GM19025 (cell line): ENCODE data around the gene CYP2R1.
"Not testable (repeated sequence)": the region's sequence is repeated elsewhere in the genome, so short reads cannot be mapped to it uniquely, and the experiment has no call there.

Experiments
- ATAC-seq: cut with Tn5 transposase; IDR thresholded peaks from one replicate; pipeline ENCODE4 v1.9.1; 2021; ENCODE audit warnings: mild to moderate bottlenecking, low read depth, moderate library complexity; ENCODE audit not compliant: unreplicated experiment

CYP2R1 gene

DNA sequence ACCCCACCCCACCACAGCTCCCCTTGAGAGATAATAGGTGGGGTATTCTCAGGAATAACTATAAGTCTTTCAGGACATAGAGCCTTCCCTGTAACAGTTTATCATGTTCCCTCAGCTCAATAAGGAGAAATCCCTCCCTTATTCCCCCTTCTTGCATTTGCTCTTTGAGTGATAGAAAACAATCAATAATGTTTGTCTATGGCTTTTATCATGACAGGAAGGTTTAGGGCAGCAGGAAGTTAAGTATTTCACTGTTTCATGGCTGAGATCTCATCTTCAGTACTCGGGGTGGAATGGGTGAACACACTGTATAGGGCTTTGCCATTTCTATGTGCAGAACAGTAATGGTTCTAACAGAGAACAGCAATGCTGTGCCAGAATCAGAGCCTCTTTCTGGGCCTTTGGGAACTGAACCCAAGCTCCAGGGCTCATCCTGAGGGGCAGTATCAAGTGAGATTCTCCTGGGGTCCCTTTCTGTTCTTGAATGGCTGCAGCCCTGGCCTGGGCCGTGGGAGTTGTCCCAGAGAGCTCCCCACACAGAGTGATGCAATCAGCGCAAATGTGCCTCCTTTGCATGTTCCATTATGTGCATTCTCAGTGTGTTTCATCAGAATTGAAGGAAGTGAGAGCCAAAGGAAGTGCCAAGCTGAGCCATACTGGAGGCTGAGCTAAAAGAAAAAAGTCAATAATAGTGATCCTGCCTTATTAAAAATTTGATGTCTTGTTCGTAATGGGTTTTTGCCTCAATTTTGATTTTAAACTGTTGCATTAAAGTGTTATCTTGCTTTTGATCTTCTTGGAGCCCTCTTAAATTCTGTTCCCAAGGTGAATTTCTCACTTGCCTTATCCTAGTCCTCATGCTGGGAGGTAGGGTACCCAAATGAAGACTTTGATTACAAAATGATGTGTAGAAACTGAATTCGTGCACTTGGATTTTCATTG, 2.9 kb upstream of the CYP2R1 start:
- ATAC-seq = no peak

DNA sequence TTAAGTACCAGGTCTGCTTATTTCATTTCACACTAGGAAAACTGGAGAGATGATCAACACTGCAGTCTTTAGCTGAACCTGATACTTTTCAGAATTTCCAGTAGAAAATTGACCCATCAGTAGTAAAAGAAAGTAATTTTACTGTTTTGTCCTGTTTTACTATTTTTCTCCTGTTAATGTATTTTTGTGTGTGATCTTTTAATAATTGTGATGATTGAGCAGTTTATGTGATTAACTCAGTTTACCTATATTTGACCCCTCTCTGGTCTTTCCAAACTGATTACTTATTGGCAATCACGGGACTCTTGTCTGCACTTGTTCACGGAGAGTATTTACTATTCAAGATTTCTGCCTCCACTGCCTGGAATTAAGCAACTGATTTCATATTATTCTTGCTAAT, 546 bp upstream of the CYP2R1 start:
- no peak for ATAC-seq

DNA sequence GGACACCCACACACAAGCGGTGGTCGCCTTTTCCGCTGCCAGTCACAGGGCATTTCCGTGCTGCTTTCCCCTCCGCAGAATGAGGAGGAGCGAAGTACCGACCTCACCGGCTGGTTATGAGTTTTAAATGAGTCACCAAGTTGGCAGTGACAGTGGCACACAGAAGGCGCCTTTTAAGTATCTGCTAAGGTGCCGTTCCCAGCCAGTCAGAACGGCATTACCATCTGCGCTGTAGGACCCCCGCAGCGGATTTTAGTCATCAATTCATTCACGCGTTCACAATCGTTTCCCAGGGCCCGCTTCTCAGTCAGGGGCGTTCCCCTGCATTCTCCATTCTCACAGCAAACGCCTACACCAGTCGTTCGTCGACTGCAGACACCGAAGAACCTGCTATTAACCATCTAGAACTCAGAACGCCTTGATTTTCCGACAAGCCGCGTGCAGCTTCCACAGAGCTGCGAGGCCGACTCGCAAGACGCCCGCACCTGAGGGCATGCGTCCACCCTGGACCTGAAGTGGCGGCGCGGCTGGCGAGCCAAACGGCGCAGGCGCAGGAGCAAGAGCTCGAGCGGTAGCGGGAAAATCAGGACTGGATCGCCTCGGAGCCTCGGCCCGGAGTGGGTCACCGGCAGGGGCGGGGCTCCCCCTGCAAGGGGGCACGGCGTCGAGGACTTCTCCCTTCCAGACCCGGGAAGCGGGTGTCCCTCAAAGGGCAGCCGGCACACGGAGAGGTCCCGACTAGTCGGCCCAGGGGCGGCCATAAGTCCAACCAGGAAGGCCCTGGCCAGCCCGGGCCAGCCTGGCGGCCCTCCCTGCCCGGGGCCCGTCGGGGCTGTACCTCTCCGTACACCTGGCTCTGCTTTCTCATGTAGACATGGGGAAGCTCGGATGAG, 642 bp downstream of the CYP2R1 start:
- peak; percentile 40 for ATAC-seq

DNA sequence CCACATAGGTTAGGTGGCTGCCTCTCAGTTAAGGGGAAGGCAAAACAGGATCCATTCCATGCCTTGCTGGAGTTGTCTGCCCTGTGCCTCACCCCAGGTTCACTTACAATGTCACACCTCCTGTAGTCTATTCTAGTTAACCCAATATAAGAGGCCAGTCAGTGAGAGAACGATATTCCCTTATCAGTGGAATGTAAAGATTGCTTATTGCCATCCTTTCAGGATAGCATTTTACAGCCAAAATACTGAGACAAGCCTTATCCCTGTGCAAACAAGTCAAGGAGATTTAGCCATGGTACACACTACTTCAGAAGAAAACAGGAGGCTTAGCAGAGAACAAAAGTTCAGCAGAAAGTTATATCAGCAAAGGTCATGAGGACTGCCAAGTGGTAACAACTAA, 5.5 kb downstream of the CYP2R1 start:
- no peak for ATAC-seq

DNA sequence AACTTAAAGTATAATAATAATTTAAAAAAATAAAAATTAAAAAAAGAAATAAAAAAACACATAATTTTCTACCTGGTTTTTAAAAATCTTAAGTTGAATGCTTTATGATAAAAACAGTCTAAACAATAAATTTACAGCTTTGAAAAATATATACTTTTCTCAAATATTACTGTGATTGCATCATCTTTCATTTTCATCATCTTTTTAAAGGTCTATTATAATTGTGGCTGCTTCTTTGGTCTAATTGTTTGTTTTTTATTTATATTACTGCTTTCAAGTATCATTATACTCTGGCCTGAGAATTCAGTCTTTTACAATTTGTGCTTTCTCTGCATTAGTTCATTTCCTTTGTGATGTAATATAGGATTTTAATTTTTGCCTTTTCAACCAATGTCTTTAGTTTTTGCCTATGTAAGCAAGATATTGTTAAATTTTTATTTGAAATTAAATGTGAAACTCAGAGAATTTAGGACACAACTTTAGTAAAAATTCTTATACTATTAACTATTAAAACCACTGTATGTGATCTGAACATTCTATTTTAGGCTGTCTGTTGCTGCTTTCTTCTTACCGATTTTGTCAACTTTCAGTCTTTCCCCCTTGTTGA, 7.3 kb downstream of the CYP2R1 start:
- ATAC-seq = no peak

DNA sequence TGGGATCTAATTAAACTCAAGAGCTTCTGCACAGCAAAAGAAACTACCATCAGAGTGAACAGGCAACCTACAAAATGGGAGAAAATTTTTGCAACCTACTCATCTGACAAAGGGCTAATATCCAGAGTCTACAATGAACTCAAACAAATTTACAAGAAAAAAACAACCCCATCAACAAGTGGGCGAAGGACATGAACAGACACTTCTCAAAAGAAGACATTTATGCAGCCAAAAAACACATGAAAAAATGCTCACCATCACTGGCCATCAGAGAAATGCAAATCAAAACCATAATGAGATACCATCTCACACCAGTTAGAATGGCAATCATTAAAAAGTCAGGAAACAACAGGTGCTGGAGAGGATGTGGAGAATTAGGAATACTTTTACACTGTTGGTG, 8.3 kb downstream of the CYP2R1 start:
- not testable (repeated sequence) for ATAC-seq

DNA sequence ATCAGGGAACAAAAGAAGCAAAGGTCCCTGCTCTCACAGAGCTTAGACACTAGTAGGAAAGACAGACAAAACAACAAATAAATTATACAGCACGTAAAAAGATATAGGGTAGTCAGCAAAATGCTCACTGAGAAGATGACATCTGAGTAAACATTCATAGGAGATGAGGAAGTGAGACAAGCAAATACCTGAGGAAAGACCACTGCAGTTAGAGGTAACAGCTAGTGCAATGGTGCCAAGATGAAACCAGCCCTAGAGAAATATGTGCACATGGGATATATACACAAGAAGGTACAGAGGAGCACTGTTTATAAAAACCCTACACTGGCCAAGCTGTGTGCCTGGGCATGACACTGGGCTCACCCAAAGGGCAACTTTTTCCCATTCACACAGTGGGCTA, 9.8 kb downstream of the CYP2R1 start:
- no peak for ATAC-seq

DNA sequence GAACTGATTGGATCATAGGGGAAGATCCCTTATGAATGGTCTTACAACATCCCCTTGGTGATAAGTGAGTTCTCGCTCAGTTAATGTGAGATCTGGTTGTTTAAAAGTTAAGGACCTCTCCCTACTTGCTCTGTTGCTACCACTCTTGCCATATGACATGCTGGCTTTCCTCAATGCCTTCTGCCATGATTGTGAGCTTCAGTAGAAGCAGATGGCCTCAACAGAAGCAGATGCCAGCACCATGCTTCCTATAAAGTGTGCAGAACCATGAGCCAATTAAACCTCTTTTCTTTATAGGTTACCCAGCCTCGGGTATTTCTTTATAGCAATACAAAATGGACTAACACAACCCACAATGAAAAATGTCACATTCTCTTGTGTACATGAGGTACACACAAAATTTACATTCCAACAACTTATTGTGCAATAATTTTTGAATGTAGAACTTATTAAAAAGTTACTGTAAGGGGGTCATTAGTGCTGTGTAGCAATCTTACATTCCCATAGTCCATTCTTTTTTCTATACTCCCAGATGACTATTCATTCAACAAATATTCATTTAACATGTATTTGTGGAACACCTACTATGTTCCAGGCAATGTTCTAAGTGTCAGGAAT, 10.3 kb downstream of the CYP2R1 start:
- no peak for ATAC-seq

DNA sequence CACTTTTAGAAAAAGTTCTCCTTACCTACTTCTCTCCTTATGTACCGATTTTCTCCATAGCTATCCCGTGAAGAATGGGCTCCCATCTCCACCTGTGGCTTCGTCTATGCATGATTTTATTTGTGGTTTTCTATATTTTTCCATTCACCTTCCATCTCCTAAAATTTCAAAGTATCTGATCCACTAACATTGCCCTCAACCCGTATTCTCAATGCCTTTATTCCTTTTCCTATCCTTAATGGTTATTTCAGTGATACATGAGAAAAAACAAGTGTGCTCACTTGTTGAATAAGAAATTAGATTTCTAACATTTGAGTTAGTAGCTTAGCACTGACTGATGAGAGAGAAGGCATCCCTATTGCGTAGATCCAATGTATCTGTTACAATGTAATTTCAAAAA, 16.9 kb downstream of the CYP2R1 start:
- ATAC-seq = no peak

DNA sequence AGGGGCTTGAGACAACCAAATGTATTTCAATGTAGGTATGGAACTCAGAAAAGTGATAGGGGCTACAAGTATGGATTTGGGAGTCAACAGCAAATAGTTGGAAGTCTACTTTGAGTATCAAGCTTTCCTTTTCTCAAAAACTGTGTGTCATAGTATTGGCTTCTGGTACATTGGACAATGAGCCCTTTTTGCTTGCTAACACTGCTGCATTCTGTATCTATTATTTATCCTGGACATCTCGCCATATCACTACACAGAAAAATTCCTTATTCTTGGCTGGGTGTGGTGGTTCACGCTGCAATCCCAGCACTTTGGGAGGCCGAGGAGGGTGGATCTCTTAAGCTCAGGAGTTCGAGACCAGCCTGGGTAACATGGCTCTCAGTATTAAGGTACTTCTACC, 18.4 kb downstream of the CYP2R1 start:
- no peak for ATAC-seq

DNA sequence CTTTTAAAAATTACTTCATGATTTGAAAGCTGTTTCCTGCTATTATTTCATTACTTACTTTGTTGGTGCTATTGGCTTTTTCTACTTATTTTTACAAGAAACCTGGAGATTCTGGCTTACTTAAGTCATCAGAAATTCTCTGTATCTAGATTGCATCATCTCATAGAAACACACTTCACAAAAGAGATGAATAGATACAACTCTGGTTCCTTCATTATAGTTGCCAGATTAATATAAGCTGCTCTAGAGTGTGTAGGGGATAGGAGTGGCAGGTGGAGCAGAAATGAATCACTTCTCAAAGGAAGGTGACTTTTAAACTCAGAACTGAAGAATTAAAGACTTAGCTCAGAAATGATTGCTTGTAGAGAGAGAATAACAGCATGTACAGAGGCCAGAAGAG, 20.0 kb downstream of the CYP2R1 start:
- ATAC-seq = no peak

DNA sequence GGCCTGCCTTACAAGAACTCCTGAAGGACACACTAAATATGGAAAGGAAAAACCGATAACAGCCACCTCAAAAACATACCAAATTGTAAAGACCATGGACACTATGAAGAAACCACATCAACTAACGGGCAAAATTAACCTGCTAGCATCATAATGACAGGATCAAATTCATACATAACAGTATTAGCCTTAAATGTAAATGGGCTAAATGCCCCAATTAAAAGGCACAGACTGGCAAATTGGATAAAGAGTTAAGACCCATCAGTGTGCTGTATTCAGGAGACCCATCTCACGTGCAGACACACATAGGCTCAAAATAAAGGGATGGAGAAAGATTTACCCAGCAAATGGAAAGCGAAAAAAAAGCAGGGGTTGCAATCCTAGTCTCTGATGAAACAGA, 28.3 kb downstream of the CYP2R1 start:
- ATAC-seq = not testable (repeated sequence)

DNA sequence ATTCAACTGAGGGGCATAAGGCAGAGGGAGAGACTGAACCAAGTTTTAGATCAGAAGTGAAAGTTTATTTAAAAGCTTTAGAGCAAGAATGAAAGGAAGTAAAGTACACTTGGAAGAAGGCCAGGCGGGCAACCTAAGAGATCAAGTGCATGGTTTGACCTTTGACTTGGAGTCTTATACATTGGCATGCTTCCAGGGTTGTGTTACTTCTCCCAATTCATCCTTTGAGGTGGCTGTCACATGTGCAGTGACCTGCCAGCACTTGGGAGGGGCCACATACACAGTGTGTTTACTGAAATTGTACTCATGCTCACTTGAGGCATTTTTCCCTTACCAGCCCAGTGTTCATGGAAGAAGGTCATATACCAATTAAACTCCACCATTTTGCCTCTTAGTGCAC, 30.4 kb downstream of the CYP2R1 start:
- ATAC-seq = no peak

DNA sequence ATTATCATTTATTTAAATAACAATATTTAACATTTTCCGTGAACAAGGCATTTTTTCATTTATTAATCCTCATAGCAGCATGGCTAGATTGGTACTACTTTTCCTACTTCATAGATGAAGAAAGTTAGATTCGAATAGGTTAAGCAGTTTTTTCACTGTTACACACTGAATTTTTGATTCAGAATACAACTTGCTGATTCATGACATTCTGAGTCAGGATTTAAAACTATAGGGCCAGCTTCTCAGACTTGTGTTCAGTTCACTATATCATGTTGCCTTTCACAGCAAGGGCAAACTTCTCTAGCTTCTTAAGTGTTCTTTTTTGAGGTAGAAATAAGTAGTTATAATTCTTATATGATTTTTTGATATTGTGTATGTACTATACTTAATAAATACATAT, 31.5 kb downstream of the CYP2R1 start:
- ATAC-seq = no peak

DNA sequence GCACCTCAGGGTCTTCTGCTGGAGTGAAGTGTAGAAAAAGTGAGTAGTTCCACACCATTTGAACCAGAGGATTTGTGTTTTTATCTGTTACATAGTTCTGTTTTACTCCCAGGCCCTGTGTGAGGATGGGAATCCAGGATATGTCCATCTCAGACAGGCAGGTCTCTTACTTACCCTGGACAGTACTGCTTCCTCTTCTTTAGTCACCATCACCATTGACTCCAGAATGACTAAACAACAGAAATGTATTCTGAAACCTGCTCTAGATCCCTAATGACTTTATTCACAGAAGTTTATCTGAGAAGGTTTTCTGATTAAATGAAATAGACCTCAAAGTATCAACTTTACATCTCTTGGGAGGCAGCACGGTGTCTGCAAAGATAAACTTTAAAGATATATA, 33.6 kb downstream of the CYP2R1 start:
- no peak for ATAC-seq

DNA sequence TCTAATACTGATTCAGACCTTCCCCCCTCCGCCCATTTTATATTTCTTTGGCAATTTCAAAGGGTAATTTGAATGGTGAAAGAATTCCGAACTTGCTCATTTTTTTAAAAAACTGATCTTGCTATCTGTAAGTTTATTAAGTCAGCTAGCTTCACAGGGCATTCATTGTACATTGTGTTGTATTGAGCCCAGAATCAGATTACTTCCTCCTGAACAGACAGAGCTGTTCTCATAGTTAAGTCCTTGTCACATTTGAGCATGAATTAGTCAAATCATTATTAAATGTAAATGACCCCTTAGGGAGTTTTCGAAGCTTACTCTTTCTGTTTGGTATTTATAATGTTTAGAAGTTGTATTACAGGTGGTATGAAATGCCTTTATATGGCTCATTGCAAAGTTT, 34.4 kb downstream of the CYP2R1 start:
- ATAC-seq = no peak

DNA sequence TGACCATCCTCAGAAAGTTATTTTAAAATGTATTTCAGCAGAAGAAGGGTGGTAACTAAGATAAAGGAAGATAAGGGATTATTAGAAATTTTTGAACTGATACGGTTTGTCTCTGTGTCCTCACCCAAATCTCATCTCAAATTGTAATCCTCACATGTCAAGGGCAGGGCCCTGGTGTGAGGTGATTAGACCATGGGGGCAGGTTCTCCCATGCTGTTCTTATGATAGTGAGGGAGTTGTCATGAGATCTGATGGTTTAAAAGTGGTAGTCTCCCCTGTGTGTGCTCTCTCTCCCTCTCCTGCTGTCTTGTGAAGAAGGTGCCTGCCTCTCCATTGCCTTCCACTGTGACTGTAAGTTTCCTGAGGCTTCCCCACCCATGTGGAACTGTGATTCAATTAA, 36.1 kb downstream of the CYP2R1 start:
- no peak for ATAC-seq

DNA sequence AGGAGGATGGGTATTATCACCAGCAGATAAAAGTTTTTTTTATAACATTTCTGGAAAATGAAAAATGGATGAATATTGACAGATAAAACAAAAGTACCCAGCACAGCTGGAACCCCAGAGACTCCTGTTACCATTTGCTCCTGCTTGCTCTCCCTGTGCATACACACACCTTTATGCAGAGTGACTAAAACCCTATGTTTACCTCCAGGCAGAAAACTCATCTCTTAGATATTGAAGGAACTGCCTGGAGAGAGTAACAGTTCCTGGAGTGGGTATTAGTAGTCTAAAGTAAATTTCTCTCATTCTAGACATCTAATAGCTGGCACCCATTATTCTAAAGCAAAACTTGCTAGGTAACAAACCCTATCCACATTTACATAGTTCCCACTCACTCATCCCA, 38.0 kb downstream of the CYP2R1 start:
- no peak for ATAC-seq

DNA sequence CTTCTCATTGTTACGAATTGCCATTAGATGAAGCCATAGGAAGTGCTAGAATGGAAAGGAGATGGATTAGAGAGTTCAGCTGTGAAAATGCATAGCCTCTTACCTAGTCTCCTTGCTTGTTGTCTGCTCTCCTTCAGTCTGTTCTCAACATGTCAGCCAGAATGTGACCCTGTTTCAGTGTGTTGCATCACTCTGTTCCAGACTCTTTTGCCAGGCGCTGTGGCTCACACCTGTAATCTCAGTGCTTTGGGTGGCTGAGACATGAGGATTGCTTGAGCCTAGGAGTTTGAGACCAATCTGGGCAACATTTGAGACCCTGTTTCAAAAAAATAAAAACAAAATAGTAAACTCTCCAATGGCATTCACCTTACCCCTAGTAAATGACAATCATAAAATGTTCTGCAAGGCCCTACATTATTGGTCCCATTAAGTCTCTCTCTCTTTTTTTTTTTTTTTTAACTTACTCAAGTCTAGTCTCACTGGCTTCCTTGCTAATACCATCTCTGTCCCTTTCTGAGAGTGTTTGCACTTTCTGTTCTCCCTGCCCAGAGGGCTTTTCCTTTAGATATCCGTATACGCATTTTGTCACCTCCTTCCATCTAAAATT, 39.4 kb downstream of the CYP2R1 start:
- no peak for ATAC-seq

DNA sequence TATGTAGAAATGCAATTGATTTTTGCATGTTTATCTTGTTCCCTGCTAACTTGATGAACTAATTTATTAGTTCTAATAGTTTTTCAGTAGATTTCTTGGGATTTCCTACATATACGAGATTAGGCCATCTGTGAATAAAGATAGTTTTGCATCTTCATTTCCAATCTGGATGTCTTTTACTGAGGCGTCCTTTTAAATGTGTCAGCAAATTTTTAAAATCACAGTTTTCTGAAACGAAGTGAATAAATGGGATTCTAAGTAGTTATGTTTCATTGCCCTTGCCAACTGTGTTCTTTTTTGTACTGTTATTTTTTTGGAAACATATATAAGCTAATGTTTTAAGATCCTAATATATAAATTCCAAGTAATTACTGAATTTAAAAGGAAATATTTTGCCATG, 50.0 kb downstream of the CYP2R1 start:
- no peak for ATAC-seq
